Thoracic aorta (tissue), 2 donors: ENCODE results near the gene UGT8. TPM values are rescaled to one million over a fixed set of nuclear protein-coding genes. Genes with fewer than 3 reads are reported as not detected.
A peak's percentile ranks its signal among the peaks of the same experiment; 100 is the strongest.

ENCODE experiments used
- ATAC-seq: fragments of 150-250 bp; one replicate; pipeline ENCODE4 v1.8.0; 2017; ENCODE audit warnings: low read depth; ENCODE audit not compliant: insufficient number of reproducible peaks, low FRiP score
- DNase-seq: peaks from one replicate; pipeline ENCODE4 v3.0.0-alpha.2; 2020; ENCODE audit warnings: low spot score
- H3K27ac ChIP-seq, 2 donors: fragments of 200-600 bp; sonication (generic); 1 replicate in 1 of 2; 2 replicates in 1 of 2; pipeline ENCODE4 v1.5.1; 2016; ENCODE audit warnings: mild to moderate bottlenecking in 2 of 2, moderate library complexity in 2 of 2
- H3K27me3 ChIP-seq: fragments of 200-600 bp; sonication (generic); replicated peaks from 2 replicates; pipeline ENCODE4 v1.6.0; 2016; ENCODE audit warnings: mild to moderate bottlenecking; ENCODE audit not compliant: insufficient read depth
- H3K36me3 ChIP-seq: fragments of 200-600 bp; sonication (generic); one replicate; pipeline ENCODE4 v1.5.1; 2016
- H3K4me1 ChIP-seq, 2 donors: fragments of 200-600 bp; sonication (generic); 1 replicate in 1 of 2; 2 replicates in 1 of 2; pipeline versions ENCODE4 v1.5.1 to v1.6.0; 2016; ENCODE audit warnings: low read depth in 2 of 2, mild to moderate bottlenecking in 1 of 2; ENCODE audit not compliant: control insufficient read depth in 1 of 2
- H3K4me3 ChIP-seq: fragments of 200-600 bp; sonication (generic); 2 replicates; pipeline ENCODE4 v1.5.1; 2016; ENCODE audit warnings: mild to moderate bottlenecking
- H3K9me3 ChIP-seq: fragments of 200-600 bp; sonication (generic); 2 replicates; pipeline ENCODE4 v1.5.1; 2016
- CTCF ChIP-seq: fragments of 200-600 bp; sonication (generic); IDR thresholded peaks from one replicate; pipeline ENCODE4 v1.5.1; 2019; ENCODE audit warnings: antibody characterized with exemption
- total RNA-seq, 2 donors: library from RNA; depleted of rRNA; stranded (reverse); fragments of >200 nt; gene quantifications; one replicate each; pipeline versions ENCODE4 v1.1.0 to v1.2.3, GENCODE V29; 2016

The UGT8 gene
- total RNA-seq, 2 donors from 2014 or later = 0.14 to 2.3 TPM

- Histone ChIP-seq H3K4me3 (no peak overlapping the region), H3K9me3 (no peaks in the 10 kb centered on the region), H3K27ac (no peak overlapping the region), H3K36me3 (no peaks in the 10 kb centered on the region), H3K27me3 (no peaks in the 10 kb centered on the region), H3K4me1 (no peaks in the 10 kb centered on the region)
- DNase-seq (no peak), ATAC-seq (no peak)
- no peak for TF ChIP-seq CTCF
These were observed 93.3 kb downstream of the UGT8 start for GRCh38 chr4:114691865-114692264.

- ATAC-seq = no peak
- Histone ChIP-seq H3K27ac (no peak overlapping the region), H3K4me1 (no peaks in the 10 kb centered on the region), H3K27me3 (no peaks in the 10 kb centered on the region), H3K9me3 (no peaks in the 10 kb centered on the region), H3K4me3 (no peak overlapping the region), H3K36me3 (no peaks in the 10 kb centered on the region)
- no peak for TF ChIP-seq CTCF
- no peak for DNase-seq
These were observed 94.4 kb downstream of the UGT8 start for GRCh38 chr4:114692958-114693357.

GRCh38 chr4:114694770-114695169 is 96.2 kb downstream of the UGT8 start:
- no peaks in the 10 kb centered on the region for H3K36me3 ChIP-seq
- no peaks in the 10 kb centered on the region for H3K9me3 ChIP-seq
- no peaks in the 10 kb centered on the region for H3K4me1 ChIP-seq
- DNase-seq = no peak
- no peak for ATAC-seq
- H3K27me3 ChIP-seq = no peaks in the 10 kb centered on the region
- no peak overlapping the region for H3K27ac ChIP-seq
- TF ChIP-seq CTCF = peak; percentile 51
- no peak overlapping the region for H3K4me3 ChIP-seq

- H3K4me1 ChIP-seq = no peaks in the 10 kb centered on the region
- H3K27ac ChIP-seq = no peak overlapping the region
- no peak for TF ChIP-seq CTCF
- H3K9me3 ChIP-seq = no peaks in the 10 kb centered on the region
- H3K36me3 ChIP-seq = no peaks in the 10 kb centered on the region
- no peak overlapping the region for H3K4me3 ChIP-seq
- ATAC-seq (no peak), DNase-seq (no peak)
- no peaks in the 10 kb centered on the region for H3K27me3 ChIP-seq
These were observed 99.6 kb downstream of the UGT8 start for GRCh38 chr4:114698231-114698630.

GRCh38 chr4:114701491-114701890 is 102.9 kb downstream of the UGT8 start:
- no peaks in the 10 kb centered on the region for H3K4me1 ChIP-seq
- H3K36me3 ChIP-seq = no peaks in the 10 kb centered on the region
- no peak for ATAC-seq
- H3K4me3 ChIP-seq = no peak overlapping the region
- TF ChIP-seq CTCF = no peak
- no peaks in the 10 kb centered on the region for H3K27me3 ChIP-seq
- H3K27ac ChIP-seq = no peak overlapping the region
- no peaks in the 10 kb centered on the region for H3K9me3 ChIP-seq
- DNase-seq = no peak
